GF-D8 (cell line): ENCODE results near the gene CLEC18A.
"Not testable (repeated sequence)": the region's sequence is repeated elsewhere in the genome, so short reads cannot be mapped to it uniquely, and the experiment has no call there.

Source experiments
- DNase-seq: peaks from one replicate; lab custom pipeline; 2025; lab: John Stamatoyannopoulos, UW

Gene CLEC18A

GRCh38 chr16:69930117-69930776, 20.9 kb upstream of the CLEC18A start:
- no peak for DNase-seq

DNA sequence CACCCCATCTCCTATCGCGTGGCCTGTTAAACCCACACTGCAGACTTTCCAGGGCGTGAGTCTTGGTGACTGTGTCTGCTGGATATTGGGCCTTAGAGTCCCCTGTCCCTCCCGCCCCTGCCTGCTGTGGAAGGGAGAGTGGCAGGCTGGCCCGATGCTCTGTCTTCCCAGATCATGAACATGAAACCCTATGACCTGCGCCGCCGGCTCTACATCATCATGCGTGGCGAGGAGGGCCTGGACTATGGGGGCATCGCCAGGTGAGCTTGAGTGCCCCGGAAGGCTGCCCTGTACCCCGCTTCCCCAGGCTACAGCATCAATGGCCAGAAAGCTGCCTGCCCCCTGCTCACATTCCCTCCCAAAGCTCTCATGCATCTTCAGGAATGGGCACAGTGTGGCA, 19.5 kb upstream of the CLEC18A start:
- no peak for DNase-seq

GRCh38 chr16:69932228-69932627, 18.9 kb upstream of the CLEC18A start:
- DNase-seq = no peak

- no peak for DNase-seq
Observed at GRCh38 chr16:69932691-69933392, 18.3 kb upstream of the CLEC18A start.

DNA sequence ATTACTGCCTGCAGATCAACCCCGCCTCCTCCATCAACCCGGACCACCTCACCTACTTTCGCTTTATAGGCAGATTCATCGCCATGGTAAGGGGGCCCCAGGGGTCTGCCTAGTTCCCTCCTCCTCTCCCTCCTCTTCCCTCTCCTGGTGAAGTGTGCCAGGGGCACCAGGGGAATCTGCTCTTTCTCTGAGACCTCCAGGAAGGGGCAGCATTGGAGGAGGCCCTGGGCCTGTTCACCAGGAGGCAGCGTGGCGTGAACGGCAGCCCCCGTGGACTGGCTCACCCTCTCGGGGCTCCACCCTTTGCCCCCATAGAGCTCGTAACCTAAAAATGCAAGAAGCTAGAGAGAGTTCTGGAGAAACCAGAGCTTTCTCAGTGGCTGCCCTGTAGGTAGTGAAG, 17.1 kb upstream of the CLEC18A start:
- no peak for DNase-seq

- no peak for DNase-seq
Observed at GRCh38 chr16:69934751-69935150, 16.4 kb upstream of the CLEC18A start.

- no peak for DNase-seq
Observed at GRCh38 chr16:69935278-69935711, 15.8 kb upstream of the CLEC18A start.

DNA sequence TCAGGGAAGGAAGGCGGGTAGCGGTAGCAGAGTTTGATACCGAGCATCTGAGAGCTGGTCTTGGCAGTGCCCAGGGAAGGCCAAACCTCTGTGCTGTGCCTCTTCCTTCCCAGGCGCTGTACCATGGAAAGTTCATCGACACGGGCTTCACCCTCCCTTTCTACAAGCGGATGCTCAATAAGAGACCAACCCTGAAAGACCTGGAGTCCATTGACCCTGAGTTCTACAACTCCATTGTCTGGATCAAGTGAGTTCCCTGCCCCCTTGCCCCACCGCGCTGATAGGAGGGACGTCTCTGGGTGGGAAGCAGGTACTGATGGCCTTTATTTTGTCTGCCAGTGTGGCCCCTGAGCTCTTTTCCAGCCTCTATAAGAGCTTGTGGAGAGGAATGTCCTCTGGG, 15.4 kb upstream of the CLEC18A start:
- DNase-seq = no peak

- no peak for DNase-seq
Observed at GRCh38 chr16:69936252-69936651, 14.9 kb upstream of the CLEC18A start.

GRCh38 chr16:69936751-69937211, 14.4 kb upstream of the CLEC18A start:
- DNase-seq = no peak

- DNase-seq = no peak
Observed at GRCh38 chr16:69937465-69937951, 13.6 kb upstream of the CLEC18A start.

GRCh38 chr16:69938981-69939820, 11.9 kb upstream of the CLEC18A start:
- no peak for DNase-seq

DNA sequence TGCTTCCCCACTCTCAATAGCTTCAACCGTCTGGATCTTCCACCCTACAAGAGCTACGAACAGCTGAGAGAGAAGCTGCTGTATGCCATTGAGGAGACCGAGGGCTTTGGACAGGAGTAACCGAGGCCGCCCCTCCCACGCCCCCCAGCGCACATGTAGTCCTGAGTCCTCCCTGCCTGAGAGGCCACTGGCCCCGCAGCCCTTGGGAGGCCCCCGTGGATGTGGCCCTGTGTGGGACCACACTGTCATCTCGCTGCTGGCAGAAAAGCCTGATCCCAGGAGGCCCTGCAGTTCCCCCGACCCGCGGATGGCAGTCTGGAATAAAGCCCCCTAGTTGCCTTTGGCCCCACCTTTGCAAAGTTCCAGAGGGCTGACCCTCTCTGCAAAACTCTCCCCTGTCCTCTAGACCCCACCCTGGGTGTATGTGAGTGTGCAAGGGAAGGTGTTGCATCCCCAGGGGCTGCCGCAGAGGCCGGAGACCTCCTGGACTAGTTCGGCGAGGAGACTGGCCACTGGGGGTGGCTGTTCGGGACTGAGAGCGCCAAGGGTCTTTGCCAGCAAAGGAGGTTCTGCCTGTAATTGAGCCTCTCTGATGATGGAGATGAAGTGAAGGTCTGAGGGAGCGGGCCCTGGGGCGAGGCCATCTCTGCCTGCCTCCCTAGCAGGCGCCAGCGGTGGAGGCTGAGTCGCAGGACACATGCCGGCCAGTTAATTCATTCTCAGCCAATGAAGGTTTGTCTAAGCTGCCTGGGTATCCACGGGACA, 11.1 kb upstream of the CLEC18A start:
- no peak for DNase-seq

- no peak for DNase-seq
Observed at GRCh38 chr16:69940676-69941075, 10.5 kb upstream of the CLEC18A start.

DNA sequence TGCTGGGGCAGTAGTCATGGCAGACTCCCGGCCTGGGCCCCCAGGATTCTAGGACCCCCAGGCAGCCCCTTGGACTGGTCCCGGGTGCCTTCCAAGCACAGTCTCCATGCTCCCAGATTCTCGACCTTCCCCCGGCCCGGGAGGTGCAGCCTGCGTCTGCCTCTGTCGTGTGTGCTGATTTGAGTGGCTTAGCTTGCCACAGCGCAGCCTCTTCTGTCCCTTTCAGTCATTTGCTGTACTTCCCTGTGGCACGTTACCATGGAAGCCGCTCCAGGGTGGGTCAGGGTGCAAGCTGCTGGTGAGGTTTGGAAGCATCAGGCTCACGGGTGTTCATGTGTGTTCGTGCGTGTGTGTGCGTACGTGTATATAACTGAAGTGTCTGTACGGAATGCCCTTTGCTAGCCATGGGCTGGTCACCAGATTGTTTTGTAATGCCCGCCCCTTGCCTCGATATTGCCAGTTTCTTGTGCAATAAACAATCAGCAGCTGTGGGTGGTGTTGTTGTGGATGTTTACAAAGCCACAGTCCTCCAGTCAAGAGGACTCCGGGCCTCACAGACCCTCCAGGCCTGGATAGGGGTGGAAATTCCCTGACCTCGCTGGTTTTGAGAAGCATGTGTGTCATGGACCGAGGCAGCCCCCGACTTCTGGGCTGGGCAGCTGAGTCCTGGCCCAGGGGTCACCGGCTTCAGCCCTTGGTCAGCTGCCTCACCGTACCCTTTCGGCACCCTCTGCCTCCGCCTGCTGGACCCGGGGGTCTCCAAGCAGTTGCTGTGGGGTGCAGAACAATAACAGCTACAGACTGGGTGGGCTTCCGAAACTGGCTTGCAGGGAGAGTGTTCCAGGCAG, 9.7 kb upstream of the CLEC18A start:
- DNase-seq = no peak

DNA sequence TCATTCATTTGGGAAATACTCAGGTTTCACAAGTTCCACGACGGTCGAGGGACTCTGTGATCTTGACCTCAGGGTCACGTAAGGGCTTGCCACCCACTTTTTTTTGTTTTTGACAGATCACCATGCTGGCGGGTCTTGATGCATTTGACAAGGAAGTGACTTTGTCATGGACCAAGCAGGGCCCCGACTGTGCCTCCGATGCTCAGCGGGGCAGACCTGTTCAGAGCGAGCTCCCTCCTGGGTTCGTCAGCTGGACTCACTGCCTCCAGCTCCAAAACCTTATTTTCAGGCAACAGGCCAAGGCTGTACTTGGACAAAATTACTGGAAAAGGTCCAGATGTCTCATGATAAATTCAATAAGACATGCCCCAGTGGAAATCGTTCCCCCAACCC, 9.0 kb upstream of the CLEC18A start:
- DNase-seq = no peak

GRCh38 chr16:69942627-69943170, 8.4 kb upstream of the CLEC18A start:
- no peak for DNase-seq

DNA sequence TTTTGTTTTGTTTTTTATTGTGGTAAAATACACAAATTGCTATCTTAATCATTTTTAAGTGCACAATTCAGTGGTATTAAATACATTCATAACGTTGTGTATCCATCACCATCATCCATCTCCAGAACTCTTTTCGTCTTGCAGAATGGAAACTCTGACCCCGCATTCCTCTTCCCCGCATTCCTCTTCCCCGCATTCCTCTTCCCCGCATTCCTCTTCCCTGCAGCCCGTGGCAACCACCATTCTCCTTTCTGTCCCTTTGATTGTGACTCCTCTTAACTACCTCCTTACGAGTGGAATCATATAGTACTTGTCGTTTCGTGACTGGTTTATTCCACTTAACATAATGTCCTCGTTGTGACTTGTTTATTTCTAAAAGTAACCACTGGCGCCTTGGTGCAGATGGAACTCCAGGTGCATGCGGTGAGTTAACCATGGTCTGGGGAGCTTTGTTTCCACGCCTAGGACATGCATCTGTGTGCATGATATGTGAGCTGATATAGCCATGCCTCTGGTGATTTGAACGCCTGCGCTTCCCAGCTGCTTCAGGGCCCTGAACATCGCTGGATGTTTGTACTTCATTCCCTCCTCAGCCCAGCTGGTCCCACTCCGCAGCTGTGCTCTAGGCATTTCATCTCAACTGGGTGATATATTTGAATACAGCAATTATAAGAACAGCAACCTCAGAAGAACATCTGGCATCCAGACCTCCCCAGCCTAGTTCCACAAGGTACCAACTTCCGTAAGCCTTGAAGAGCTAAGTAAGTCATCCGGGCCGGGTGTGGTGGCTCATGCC, 7.7 kb upstream of the CLEC18A start:
- not testable (repeated sequence) for DNase-seq

- not testable (repeated sequence) for DNase-seq
Observed at GRCh38 chr16:69950411-69950810, 723 bp upstream of the CLEC18A start.

- DNase-seq = not testable (repeated sequence)
Observed at GRCh38 chr16:69951672-69952031, 518 bp downstream of the CLEC18A start.
